Ovary (tissue), 3 donors: Measurements from ENCODE around the gene NR5A2.

ENCODE experiments used
- CTCF ChIP-seq, 3 donors: fragments of 450-650 bp in 2 of 3; fragments of 200-600 bp in 1 of 3; IDR thresholded peaks; one replicate each; pipeline versions ENCODE4 v1.5.1 to v1.8.0; 2016 to 2022; ENCODE audit warnings: antibody characterized with exemption in 3 of 3, mild to moderate bottlenecking in 1 of 3
- EP300 ChIP-seq: sonication (generic); formaldehyde crosslinking; IDR thresholded peaks from one replicate; pipeline ENCODE4 v1.6.1; 2017; ENCODE audit warnings: antibody characterized with exemption
- donor health status: DM: no; HTN: no; CAD: no.

GRCh38 chr1:200179126-200179780 is 151.7 kb downstream of the NR5A2 start:
- TF ChIP-seq EP300, result no peak
- TF ChIP-seq CTCF (IDR thresholded peaks at IDR 0.05), result no peak
